CD4-positive, alpha-beta T cell treated with Interleukin-6 at 100 ng/mL for 8 hours (primary cell): ENCODE data around the gene VASP.

Source experiments
- DNase-seq: peaks from one replicate; pipeline ENCODE4 v3.0.0-alpha.2; 2020; ENCODE audit warnings: mixed read lengths, low spot score

VASP gene

DNA sequence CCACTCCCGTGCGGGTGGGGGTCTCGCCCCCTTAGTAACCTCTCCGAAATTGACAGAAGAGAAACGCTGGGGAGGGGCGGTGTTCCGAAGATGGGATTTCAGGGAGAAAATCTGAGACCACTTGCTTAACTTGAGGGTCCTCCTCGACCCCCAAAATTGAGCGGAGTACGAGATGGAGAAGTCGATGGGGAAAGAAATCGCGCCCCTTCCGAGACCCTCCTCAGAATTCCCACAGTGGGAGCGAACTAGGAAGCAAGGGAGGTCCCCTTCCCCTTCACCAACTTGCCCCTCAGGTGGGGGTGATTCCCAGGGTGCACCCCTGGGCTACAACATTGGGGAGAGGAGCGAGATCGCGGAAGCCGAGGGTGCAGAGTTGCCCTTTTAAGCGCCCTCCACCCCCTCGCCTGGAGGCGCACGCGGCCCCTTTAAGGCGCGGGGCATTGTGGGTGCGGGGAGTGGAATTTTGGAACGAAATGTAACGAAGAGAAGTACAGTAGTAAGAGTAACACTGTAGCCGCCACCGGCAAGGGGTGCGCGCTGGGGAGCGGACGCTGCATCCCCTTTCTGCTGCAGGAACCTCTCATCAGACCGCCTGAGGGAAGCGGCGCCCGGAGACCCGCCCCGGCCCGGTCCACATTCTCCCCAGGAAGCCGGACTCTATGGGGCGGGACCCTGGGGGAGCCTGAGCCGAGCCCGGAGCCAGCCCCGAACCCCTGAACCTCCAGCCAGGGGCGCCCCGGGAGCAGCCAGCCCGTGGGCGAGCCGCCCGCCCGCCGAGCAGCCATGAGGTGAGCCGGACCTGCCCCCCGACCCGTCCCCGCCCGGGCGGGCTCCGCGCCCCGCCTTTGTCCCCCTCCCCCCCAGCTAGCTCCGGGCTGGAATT is at the start of gene VASP:
Gene VASP, plus strand, starts transcription at position 491 of the 883 bp plus-strand sequence. Its CDS starts 293 bp downstream, at position 784.
- DNase-seq = peak; percentile 89

DNA sequence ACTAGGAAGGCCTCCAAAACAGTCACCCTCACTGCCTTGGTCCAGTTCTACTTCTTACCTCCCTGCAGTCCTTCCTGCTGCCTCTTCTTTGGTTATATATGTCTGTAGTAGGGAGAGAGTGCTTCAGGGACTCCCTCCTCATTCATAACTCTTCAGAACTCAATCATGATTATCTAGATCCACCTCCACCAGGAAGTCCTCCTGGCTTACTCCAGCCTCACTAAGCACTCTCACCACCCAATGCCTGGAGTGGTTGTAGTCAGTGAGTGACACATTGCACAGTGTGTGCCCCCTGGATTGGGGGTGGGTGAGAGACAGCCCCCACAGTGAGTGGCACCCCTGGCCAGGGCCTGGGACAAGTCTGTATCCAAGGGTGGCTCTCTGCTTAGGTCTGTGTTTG is 49.5 kb upstream of the VASP start:
- no peak for DNase-seq

DNA sequence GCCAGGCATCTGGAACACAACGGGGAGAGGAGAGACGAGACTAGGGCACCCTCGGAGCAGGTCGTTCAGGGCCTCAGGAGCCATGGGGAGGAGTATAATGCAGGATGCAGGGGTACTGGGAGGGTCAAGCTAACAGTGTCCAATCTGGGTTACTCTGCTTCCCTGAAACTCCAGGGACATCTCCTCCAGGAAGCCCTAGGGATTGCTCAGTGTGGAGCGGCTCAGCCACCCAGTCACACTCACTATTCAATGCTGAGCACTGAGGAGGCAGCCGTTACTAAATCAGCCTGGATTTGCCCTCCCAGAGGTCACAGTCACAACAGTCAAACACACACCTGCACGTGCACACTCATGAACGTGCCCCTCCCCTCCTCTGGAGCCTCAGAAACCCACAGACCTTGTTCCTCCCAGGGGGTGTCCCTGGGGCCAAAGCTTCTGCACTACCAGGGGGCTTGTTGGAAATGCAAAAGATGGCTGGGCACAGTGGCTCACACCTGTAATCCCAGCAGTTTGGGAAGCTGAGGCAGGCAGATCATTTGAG is 46.4 kb upstream of the VASP start:
- no peak for DNase-seq

DNA sequence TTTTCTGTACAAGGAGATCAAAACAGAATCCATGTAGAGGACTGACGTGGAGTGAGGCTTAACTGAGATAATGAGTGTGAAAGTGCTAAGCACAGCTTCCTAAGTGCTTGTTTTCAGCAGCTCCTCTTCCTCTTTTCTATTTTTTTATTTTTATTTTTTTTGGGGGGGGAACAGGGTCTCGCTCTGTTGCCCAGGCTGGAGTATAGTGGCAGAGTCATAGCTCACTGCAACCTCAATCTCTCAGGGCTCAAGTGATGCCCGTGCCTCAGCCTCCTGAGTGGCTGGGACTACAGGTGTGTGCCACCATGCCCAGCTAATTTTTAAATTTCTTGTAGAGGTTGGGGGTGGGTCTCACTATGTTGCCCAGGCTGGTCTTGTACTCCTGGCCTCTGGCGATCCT is 45.1 kb upstream of the VASP start:
- DNase-seq = no peak

DNA sequence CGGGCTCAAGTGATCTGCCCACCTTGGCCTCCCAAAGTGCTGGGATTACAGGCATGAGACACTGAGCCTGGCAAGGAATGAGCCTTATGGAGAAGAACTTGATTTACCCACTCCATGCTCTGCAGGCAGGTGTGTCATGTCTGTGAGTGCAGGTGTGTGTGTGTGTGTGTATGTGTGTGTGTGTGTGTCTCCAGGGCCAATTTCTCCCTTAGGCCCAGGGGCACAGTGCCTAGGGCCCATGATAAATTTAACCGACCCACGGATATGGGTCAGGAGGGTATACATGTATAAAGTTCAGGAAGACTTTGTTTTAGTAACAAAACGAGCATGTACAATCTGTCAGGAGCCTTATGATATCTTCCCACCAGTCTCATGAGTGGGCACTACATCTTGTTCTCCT is 44.0 kb upstream of the VASP start:
- DNase-seq = no peak

DNA sequence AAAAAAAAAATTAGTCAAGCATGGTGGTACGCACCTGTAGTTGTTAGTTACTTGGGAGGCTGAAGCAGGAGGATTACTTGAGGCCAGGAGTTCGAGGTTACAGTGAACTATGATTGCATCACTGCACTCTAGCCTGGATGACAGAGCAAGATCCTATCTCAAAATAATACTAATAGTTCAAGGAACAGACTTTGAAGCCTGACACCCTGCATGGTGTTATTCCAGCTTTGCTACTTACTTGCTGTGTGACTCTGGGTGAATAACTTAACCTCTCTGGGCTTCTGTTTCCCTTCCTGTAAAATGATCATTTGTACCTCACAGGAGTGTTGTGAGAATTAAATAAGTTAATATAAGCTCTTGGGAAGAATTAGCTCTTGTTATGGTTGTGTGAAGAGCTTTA is 43.0 kb upstream of the VASP start:
- no peak for DNase-seq

DNA sequence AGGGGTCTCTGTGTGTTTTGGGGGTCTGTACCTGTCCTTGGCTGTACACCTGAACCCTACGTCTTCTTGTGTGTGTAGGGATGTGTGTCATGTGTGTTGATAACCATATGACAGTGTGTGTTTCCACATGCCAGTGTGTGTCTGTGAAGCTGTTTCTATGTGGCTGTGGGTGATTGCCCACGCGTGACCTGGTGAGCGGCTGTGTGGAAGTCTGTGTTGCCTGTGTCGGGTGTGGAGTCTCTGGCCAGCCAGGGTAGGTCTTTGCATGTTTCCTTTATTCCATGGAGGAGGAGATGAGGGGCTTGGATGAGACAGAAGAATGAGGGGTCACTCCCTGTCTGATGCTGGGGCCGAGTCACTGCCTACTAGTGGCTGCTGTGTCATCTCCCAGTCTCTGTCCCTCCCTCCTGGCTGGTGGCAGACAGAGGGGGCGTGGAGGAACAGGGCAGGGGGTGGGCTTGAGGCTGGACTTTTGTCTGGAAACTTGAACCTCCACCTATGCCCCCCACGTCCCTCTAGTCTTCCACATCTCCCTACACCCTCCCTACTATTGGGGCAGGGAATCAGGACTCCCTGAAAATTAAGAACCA is 42.3 kb upstream of the VASP start:
- DNase-seq = no peak

DNA sequence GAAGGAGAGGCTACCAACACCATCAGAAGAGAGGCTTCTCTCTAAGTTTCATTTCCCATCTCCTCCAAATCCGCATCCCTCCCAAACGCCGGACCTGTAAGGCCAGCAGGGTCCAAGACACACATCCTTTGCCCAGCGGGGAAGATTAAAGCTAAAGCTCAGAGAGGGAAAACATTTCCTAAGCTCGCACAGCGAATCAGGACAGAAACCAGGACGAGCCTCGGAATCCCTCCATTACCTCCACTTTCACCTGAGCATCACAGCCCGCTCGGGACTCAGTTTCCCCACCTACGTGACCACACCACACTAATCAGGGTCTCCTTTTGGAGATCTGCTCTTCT is 40.2 kb upstream of the VASP start:
- no peak for DNase-seq

DNA sequence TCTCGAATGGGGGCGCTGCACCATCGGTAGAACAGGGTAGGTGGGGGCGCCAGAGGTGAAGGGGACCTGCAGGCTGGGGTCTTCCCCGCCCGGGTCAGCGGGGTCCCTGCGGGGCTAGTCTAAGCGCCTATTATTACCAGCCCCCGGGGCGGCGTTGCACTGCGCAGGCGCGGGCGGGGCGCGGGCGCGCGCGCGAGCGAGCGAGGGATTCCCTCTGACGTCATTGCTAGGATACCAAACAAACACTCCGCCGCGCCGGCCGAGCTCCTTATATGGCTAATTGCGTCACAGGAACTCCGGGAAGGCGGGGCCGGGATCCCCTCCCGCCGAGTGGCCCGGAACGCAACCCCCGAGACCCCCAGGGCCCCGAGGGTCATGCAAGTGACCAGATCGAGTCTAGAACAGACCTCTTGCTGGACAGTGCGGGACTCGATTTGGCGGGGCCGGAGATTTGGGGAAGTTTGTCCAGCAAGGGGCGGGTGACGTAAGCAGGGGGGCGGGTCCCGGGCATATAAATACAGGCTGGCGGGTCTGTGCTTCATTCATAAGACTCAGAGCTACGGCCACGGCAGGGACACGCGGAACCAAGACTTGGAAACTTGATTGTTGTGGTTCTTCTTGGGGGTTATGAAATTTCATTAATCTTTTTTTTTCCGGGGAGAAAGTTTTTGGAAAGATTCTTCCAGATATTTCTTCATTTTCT is 39.7 kb upstream of the VASP start, which contains the start of gene FOSB:
Gene FOSB, plus strand, starts transcription at position 541 of the 703 bp plus-strand sequence. CDS start 591 bp downstream, outside the sequence.
- DNase-seq = peak; percentile 92

DNA sequence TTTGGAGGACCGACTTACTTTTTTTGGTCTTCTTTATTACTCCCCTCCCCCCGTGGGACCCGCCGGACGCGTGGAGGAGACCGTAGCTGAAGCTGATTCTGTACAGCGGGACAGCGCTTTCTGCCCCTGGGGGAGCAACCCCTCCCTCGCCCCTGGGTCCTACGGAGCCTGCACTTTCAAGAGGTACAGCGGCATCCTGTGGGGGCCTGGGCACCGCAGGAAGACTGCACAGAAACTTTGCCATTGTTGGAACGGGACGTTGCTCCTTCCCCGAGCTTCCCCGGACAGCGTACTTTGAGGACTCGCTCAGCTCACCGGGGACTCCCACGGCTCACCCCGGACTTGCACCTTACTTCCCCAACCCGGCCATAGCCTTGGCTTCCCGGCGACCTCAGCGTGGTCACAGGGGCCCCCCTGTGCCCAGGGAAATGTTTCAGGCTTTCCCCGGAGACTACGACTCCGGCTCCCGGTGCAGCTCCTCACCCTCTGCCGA is 39.1 kb upstream of the VASP start:
- peak; percentile 32 for DNase-seq

DNA sequence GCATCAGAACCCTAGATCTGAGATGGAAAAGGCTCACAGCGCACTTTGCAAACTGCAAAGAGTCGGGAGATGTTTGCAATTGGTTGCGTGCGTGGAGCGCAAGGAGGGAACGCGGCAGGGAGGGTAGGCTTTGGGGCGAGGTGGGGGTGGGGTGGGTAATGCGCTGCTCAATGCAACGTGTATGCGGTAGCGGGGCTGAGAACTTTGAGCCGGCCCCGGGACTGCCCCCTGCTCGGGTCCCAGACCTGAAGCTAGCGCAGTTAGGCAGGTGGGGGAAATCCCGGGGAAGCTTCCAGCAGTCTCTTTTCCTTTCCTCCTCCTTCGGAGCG is 38.5 kb upstream of the VASP start:
- peak; percentile 59 for DNase-seq

DNA sequence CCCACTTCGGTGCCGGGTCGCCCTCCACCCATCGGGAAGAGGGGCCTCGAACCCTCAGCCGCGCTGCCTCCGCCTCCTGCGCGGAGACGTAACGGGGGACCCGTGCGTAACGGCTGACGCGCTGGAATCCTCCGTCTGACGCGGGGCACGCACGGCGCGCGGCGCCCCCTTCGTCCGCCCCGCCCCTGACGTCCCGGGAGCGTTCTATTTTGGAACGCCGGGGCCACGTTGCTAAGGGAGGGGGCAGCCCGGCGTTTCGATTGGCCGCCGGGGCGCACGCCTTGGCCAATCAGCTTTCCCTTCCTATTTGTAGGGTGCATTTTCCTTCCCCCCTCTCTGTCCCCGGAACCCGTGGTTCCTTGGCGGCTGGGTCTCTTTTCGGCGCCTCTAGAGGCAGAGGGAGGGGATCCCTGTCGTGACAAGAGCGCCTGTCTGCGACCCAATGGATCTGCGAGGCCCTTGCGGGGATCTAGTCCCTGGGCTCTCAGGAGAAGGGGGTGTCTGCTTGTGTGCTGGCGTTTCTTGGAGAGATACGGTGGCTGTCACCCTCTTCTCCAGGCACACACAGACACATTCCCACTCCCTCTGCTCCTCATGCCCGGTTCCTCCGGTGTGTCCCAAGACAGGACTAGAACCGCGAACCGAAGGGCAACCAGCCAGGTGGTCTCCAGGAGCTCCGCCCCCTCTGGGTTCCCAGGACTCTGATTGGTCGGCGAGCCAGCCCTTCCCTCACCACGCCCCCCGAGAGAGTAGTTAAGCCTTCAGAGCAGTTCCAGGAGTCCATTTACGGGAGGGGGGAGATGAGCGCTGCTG is 37.9 kb upstream of the VASP start:
- peak; percentile 94 for DNase-seq

DNA sequence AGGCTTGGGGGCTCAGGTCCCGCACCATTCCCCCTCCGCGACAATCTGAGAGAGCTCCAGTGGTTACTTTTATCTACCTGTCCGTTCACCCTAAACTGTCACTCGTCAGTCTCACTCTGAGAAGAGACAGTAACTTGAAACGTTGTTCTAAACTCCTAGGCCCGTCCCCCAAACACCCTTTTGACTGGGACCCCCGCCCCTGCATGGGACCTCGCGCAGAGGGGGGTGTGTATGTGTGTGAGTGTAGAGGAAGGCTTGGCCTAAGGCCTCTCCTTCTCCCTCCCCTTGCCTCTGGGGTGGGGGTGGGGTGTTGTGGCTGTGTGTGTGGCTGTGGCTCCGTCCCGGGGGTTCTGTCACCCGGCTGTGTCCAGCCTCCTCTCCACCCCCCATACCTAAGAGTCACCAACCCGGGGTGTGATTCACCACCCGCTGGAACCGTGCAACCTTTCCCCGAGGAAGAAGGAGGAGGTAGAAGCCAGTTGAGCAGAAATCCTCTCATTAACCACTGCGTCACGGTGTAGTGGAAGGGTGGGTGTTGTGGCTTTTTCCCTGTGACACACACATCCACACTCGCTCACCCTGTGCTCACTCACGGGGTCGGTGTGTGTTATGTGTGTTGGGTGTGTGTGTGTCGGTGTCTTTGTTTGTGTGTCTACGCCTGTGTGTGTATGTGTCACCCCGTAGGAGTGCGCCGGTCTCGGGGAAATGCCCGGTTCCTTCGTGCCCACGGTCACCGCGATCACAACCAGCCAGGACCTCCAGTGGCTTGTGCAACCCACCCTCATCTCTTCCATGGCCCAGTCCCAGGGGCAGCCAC is 37.1 kb upstream of the VASP start:
- DNase-seq = no peak

DNA sequence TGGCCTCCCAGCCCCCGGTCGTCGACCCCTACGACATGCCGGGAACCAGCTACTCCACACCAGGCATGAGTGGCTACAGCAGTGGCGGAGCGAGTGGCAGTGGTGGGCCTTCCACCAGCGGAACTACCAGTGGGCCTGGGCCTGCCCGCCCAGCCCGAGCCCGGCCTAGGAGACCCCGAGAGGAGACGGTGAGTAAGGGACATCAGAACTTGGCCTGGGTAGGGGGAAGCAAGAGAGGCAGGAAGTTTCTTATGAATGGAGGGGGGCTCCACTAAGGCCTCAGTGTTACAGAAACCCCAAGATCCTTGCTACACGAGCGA is 36.6 kb upstream of the VASP start:
- no peak for DNase-seq

DNA sequence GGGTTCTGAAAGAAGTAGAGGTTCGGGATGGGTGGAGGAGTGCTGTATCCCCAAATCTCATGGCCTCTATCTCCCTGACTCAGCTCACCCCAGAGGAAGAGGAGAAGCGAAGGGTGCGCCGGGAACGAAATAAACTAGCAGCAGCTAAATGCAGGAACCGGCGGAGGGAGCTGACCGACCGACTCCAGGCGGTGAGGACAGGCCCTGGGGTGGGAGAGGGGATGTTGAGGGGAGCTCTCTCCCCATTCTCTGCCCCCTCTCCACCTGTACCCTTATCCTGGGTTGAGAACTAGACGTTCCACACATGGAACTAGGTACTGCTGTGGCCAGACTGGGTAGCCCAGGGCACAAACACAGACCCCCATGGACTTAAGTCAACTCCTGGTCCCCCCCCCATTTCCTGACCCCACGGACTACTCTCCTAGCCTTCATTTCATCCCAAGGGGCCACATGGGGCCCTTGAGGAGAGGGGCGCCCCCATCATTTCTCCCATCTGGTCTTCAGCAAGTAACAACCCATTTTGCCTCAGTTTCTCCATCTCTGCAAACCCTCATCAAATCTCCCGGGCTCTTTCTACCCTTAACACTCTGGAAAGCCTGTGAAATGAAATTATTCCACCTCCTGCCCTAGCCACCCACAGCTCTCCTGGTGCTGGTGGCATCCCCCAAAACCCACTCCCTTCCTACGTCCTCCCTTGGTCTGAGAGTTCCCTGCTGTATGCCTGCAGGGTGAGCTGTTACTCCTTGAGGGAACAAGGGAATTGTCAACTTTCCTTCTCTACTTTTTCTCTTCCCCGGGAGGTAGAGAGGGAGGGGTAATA is 36.0 kb upstream of the VASP start:
- no peak for DNase-seq

DNA sequence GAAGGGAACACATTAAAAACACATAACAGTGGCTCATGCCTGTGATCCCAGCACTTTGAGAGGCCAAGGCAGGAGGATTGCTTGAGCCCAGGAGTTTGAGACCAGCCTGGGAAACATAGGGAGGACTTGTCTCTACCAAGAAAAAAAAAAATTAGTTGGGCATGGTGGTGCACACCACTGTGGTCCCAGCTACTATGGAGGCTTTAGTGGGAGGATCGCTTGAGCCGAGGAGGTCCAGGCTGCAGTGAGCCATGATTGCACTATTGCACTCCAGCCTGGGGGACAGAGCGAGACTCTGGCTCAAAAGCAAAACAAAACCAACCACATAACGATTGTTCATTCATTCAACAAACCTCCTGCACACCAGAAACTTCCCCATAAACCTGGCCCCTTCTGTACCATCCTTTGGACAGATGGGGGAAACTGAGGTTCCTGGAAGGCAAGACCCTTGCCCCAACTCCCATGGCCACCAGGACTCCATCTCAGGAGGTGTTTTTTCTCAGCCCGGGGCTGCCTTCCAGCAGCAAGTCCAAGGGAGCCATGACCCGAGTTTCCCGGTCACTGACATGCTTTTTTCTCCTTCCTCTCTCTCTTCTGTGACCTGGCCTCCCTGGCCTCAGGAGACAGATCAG is 35.2 kb upstream of the VASP start:
- no peak for DNase-seq

DNA sequence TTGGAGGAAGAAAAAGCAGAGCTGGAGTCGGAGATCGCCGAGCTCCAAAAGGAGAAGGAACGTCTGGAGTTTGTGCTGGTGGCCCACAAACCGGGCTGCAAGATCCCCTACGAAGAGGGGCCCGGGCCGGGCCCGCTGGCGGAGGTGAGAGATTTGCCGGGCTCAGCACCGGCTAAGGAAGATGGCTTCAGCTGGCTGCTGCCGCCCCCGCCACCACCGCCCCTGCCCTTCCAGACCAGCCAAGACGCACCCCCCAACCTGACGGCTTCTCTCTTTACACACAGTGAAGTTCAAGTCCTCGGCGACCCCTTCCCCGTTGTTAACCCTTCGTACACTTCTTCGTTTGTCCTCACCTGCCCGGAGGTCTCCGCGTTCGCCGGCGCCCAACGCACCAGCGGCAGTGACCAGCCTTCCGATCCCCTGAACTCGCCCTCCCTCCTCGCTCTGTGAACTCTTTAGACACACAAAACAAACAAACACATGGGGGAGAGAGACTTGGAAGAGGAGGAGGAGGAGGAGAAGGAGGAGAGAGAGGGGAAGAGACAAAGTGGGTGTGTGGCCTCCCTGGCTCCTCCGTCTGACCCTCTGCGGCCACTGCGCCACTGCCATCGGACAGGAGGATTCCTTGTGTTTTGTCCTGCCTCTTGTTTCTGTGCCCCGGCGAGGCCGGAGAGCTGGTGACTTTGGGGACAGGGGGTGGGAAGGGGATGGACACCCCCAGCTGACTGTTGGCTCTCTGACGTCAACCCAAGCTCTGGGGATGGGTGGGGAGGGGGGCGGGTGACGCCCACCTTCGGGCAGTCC is 34.5 kb upstream of the VASP start:
- DNase-seq = no peak

DNA sequence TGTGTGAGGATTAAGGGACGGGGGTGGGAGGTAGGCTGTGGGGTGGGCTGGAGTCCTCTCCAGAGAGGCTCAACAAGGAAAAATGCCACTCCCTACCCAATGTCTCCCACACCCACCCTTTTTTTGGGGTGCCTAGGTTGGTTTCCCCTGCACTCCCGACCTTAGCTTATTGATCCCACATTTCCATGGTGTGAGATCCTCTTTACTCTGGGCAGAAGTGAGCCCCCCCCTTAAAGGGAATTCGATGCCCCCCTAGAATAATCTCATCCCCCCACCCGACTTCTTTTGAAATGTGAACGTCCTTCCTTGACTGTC is 34.0 kb upstream of the VASP start:
- no peak for DNase-seq
